Stimulated activated CD4-positive, alpha-beta T cell treated with anti-CD3 and anti-CD28 coated beads, TNF-alpha, amount 100 ng/mL, for 1 hour (primary cell): ENCODE measurements around the gene CLDN14.

Source experiments
- DNase-seq, 3 donors: peaks; one replicate each; pipeline ENCODE4 v3.0.0-alpha.2; 2020; ENCODE audit warnings: low read depth in 3 of 3, low spot score in 1 of 3

CLDN14 gene

DNA sequence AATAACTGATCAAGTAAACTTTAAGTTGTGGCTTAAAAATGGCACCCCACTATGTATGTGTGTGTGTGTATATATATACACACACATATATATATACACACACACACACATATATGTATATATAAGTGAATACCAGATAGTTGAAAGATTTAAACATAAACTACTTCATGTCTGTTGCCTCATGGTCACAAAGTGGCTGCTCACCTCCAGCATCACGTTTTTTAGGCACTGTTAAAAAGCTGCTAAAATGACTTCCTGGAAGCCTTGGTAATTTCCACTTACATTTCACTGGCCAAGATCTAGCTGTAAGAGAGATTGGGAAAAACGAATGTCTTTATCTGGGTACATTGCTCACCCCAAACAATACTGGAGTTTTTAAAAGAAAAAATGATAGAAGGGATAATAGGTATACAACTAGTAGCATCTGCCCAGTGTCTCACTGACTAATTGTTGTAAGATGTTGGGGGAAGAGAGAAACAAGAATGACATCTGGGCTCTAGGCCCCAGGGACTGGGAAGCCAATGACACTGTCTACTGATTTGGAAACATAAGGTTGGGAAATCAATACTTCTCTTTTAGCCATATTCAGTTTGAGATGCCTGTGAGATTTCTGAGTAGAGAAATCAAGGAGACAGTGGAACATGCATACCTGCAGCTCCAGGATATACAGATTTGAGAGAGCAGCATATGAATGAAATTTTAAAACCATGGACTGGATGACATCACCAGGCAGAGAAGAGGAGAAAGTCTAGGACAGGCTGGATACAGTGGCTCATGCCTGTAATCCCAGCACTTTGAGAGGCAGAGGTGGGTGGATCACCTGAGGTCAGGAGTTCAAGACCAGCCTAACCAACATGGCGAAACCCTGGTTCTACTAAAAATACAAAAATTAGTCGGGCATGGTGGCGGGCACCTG lies 42.8 kb downstream of the CLDN14 start:
- DNase-seq, result no peak

DNA sequence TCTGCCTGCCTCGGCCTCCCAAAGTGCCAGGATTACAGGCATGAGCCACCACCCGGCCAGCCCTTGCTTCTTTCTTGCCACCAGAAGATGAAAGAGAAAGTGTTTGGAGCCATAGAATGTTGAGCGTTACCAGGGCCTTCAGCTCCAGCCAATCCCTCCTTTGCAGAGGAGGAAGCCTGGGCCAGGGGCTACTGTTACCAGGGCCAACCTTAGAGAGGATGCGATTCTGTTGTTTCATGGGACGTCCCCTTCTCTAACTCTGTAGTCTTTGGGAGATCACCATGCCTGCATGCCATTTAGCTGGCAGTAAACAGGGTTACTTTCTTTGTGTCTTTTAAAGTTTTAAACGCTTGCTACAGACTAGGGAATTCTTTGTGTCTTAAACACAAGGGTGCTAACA lies 45.8 kb downstream of the CLDN14 start:
- DNase-seq, result no peak

DNA sequence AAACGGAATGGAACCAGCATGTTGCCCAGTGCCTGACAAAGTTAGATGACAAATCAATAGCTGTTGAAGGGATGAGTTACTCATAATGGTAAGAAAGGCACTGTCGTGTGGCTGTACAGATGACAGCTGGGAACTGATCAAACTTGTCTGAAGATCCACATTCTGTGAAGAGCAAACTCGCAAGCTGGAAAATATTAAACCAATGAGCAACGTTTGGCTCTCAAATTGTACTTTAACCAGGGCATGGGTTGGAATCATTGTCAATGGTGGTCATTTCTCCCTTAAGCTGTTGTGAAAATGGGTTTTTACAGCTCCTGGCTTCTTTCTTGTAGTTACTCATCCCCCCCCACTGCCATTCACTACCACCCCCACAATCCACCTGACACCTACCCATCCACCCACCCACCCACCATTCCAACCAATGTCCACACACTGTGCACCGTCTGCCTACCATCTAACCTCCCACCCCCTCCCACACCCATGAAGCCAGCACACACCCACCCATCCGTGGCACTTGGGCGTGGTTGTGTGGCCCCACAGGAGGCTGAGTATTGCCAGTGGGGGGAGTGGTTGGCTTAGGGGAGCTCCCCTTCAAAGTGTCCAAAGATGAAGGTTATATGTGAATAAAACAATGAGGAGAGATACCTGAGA lies 46.7 kb downstream of the CLDN14 start:
- DNase-seq, result no peak

DNA sequence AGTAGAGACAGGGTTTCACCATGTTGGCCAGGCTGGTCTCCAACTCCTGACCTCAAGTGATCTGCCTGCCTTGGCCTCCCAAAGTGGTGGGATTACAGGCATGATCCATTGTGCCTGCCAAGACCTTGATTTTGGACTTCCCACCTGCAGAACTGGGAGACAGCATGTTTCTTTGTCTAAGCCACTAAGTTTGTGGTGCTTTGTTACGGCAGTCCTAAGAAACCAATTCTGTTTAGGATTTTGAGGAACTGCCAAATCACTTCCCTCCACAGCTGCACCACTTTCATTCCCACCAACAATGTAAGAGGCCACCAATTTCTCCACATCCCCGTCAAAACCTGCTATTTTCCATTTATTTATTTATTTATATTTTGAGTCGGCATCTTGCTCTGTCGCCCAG lies 48.7 kb downstream of the CLDN14 start:
- no peak for DNase-seq

DNA sequence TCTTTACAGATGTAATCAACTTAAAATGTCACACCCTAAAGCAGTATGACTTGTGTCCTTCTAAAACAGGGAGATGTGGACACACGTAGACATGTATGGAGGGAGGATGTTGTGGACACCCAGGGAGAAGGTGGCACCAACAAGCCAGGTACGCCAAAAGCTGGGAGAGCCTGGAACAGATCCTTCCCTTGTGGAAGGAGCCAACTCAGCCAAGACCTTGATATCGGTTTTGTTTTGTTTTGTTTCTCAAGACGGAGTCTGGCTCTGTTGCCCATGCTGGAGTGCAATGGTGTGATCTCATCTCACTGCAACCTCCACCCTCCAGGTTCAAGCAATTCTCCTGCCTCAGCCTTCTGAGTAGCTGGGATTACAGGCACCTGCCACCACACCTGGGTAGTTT lies 49.1 kb downstream of the CLDN14 start:
- DNase-seq, result no peak

DNA sequence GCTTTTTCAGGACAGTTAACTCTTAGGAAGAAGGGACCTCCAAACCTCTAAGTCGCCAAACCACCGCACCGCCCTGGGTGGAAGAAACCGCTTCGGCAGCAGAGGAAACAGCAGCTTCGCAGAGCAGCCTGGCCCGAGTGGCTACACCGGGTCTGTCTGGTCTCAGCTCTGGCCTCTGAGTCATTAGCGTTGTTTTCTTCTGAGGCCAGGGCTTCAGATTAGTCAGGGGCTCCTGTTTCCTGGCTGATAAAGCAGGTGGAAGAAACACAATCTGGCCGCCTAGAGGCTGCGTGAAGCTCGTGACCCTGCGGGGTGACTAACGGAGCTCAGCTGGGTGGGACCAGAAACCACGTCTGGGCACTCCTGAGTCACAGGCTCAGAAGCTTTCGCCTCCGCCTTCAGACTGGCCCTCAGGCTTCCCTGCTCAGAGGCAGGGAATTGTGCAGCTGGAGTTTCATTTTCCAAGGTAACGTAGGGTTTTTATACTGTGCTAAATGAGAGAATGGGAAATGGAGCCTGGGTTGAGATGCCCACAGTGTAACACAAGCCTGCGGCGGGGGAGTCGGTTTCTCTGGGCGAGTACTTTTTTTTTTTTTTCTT lies 49.9 kb downstream of the CLDN14 start:
- peak; percentile 22 to 50 (median 42) for DNase-seq

DNA sequence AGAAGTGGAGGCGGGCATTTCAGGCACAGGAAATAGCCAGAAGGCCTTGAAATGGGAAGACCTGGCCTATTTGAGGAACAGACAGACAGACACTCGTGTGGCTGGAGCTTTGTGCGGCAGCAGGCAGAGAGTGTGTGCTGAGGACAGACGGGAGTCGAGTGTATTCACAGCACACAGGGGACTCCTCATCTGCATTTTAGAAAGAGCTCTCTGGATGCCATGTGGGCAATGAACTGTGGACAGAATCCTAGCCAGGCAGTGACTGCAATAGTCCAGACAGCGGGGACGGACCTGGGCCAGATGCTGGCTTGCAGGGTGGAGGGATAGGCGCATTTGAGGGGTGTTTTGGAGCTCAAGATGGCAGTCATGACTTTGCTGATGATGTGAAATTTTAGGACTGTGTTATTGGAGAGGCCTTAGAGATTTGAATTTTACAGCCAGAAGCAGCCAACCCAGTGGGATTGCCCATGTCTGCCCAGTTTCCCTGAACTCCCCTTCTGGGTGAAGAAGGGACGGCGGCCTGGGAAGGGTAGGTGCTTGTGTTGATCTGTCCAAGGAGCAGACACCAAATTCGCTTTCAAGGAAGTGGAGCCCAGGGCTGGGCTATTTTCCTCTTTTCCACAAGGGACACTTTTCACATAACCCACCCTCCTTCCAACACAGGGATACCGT lies 51.0 kb downstream of the CLDN14 start:
- DNase-seq, result no peak

DNA sequence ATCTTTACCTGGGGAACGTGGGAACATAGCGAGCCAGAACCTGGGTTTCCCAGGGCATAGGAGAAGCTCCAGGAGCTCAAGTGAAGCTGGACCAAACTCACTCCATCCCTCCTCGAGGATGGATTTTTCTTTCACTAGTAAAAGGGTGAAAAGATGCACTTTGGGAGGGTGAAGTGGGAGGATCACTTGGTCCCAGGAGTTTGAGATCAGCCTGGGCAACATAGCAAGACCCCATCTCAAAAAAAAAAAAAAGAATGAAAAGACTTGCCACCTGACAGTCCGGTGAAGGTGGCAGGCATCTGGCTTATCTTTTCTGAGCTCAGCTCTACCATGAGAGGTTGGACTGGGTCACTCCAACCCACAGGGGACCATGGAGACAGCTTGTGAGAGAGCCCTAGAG lies 52.4 kb downstream of the CLDN14 start:
- no peak for DNase-seq

DNA sequence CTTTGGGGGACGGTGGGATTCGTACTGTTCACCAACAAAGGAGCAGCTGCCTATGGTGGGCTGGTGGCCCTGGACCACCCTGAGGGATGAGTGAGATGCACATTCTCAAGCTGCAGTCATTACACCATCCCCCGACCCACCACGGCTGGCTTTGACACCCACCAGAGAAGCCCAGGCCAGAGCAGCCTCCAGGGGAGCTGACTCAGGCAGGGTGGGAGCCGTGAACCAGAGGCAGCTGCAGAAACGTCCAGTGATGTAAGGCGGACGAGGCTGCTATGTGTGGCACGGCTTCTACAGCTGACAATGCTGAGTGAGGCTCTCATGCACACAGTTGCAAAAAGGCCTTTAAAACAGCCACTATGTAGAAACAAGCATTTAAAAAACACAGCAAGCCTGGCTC lies 54.6 kb downstream of the CLDN14 start:
- DNase-seq, result no peak

DNA sequence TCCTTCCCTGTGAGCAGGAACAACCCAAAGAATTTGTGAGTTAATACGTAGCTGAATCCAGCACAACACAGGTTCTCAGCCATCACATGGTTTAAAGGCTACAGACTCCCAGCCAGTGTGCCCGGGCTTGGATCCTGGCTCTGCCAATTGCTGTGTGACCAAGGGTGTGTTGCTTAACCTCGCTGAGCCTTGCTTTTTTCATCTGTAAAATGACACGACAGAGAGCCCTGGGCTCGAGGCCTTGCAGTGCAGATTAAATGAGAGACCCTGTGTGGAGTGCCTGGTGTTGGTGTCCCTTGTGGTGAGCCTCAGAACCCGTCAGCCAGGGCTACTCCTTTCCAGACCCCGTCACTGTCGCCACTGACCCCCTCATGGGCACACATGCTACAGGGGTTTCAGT lies 55.3 kb downstream of the CLDN14 start:
- DNase-seq, result no peak

DNA sequence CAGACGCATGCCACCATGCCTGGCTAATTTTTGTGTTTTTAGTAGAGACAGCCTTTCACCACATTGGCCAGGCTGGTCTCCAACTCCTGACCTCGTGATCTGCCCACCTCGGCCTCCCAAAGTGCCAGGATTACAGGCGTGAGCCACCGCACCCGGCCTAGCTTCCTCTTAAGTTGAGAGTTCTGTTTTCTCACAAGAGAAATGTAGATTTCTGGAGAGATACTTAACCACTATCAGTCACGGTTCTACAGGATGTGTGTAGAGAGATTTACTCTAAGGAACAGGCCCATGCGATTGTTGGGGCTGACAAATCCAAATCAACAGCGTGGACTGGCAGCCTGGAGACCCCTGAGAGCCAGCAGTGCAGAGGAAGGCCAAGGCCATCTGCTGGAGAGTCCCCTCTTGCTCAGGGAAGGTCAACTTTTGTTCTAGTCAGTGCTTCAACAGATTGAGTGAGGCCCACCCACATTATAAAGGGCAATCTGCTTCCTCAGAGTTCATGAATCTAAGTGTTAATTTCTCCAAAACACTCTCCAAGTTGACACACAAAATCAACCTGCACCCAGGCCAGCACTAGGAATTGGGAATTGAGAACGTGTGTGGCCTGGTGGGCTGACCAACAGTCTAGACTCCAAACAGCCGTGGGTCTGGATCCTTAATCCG lies 56.0 kb downstream of the CLDN14 start:
- DNase-seq, result no peak

DNA sequence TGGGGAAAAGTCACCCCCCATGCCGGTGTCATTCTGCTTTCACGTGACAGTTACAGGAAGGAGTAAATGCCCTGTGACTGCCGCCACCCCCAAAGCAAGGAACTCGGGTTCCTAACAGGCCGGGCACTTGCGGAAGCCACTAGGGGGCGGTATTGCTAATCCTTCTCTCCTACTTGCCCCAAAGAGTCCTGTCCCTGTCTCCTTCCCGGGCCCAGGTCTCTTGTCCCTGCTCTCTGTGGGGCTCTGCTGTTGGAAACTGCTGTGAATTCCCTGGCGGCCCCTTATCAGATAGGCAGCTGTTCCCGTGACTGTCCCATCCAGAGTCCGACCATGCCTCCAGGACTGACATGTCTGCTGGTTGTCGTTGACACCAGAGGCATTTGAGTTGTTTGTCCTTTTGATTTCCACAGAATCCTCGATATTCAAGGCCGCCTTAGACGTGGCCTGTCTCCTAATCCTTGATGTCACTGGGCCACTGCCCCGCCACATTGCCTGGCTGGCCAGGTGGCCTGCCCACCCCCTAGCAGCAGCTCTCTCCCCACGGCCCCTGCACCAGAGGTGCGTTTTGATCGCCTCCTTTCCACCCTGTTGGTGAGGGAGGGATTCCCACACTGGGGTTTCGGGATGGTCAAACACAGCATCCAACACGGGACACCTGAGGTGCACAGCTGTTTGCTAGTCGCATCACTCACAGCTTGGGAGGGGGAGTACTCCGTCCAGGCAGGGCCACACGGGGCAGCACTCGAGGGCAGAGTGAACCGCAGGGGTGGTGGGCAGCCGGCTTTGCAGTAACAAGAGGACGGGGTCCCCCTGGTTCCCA lies 57.4 kb downstream of the CLDN14 start:
- DNase-seq, result no peak

DNA sequence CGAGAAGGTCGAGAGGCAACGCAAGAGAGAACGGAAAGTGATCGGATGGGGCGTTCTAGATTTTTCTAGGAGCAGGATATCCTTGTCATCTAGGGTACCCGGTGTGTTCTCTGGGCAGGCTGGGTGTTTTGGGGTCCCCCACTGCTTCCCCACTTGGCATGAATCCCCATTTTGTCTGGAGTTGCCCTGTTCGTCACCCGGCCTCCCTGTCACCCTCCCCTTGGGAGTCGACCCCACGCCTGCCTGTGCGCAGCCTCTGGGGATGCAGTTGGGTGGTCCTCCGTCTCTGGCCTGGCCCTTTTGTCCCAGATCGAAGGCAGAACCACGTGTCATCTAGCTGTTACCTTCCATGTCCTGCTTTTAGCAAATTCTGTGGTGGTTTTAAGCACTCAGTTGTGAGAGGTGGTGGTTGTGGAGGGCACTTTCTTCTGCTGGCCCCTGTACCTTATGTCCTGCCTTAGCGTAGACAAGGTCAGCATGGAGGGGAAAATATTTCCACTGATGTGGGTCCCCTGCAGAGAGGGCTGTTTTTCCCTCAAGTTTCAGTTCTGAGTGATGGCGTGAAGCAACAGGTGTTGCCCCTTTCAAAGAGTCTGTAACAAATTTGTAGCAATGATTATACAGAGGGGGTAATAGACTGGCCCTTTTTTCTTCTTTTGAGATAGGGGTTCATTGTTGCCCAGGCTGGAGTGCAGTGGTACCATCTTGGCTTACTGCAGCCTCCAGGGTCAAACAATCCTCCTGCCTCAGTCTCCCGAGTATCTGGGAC lies 59.2 kb downstream of the CLDN14 start:
- no peak for DNase-seq

DNA sequence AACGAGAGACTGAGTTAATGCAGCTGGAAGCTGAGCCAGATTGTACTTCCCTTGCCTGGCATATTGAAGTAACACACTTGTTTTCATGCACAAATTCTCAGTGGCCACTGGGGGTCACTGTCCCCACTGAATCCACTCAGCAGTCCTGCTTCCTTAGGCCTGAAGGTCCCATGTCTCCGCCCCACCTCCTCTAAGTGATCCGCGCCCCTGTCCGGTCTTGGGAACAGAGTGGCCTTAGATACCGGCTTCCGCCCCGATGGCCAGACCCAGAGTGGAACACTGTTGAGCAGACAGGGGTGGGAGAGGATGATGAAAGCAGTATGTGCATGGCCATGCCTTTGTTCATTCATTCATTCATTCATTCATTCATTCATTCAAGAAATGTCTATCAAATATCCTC lies 59.9 kb downstream of the CLDN14 start:
- DNase-seq, result peak in 1 of 3 donors; percentile 12

DNA sequence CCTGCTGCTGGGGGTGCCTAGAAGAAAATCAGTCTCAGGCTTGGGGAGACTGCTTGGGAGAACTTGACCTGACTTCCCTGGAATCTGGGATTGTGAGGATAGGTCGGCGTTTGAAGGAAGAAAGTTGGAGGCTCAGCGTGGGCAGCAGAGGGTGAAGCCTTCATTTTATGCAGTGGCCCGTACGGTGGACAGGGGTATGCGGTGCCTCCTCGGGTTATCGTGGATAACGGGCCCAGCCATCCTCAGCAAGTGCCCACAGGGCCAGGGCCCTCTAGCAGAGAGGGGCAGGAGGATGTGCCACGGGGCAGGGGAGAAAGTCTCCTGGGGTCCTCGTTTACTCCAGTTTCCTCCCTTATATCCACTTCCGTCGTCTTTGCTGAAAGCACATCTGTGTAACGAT lies 60.7 kb downstream of the CLDN14 start:
- DNase-seq, result no peak

DNA sequence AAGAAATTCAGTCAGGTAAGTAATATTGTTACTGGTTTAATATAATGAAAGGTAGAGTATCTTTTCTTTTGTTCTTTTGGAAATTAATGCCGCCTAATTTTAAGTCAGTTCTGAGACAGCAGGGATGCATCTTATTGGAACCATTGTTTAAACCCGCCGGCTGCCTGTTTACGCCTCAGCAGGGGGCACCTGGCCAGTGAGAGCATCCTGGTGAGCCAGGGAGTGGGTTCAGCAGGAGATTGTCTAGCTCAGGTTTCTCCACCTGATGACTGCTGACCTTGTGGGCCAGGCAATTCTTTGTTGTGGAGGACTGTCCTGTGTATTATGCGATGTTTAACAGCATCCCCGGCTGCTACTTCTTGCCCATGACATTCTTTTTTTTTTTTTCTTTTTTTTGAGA lies 64.5 kb downstream of the CLDN14 start:
- DNase-seq, result no peak

DNA sequence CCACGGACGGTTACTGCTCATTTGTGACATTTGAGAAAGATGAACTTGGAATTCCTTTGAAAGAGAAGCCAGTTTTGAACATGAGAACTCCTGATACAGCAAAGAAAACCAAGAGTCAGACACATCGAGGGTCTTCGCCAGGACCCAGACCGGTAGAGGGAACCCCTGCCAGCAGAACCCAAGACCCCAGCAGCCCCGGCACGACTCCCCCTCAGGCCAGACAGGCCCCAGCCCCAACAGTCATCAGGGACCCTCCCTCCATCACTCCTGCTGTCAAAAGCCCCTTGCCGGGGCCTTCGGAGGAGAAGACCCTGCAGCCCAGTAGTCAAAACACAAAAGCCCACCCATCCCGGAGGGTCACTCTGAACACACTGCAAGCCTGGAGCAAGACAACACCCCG lies 67.0 kb downstream of the CLDN14 start:
- no peak for DNase-seq

DNA sequence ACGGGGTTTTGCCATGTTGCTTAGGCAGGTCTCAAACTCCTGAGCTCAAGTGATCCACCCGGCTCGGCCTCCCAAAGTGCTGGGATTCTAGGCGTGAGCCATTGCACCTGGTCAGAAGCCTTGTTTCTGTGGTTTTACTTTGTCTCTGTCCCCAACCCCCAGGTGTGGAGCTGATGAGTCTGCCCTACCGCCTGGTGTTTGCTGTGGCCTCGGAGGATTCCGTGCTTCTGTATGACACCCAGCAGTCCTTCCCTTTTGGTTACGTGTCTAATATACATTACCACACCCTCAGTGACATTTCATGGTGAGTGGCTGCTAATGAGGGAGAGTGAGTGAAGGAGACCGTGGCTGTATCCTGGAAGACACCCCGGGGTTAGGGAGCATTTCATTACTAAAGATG lies 68.6 kb downstream of the CLDN14 start:
- no peak for DNase-seq
